ENCODE measurements around the gene ZNF444. TPM values are rescaled to one million over a fixed set of nuclear protein-coding genes. Genes with fewer than 3 reads are reported as not detected.

The ZNF444 gene
- total and polyA plus RNA-seq, 4 donors: 10.3 to 48.3 (median 24.6) TPM

GRCh38 chr19:56123266-56123891 lies 17.7 kb upstream of the ZNF444 start:
- intact Hi-C loops (cut with DNase I): loop anchor here in 1 of 2 donors (10.0 kb wide), 2 partner anchors 469 to 1659 kb away; partner anchors contain the start of genes LENG9 and U2AF2
- Histone ChIP-seq H3K36me3 (ENCODE audit: control insufficient read depth in 1 of 2, insufficient read depth in 2 of 2, low read length in 1 of 2) (no peaks in the 10 kb centered on the region), H3K27ac (ENCODE audit: low read depth in 1 of 2, low read length in 2 of 2) (no peak overlapping the region), H3K4me3 (ENCODE audit: low read length in 2 of 2) (no peak overlapping the region), H3K4me1 (ENCODE audit: control insufficient read depth in 1 of 2, insufficient read depth in 2 of 2, low read length in 2 of 2) (no peaks in the 10 kb centered on the region), H3K27me3 (ENCODE audit: control insufficient read depth in 1 of 2, insufficient read depth in 2 of 2, low read length in 1 of 2) (no peaks in the 10 kb centered on the region), H3K9me3 (ENCODE audit: control insufficient read depth, low read length) (no peaks in the 10 kb centered on the region)
- DNase-seq (no peak), ATAC-seq (ENCODE audit: low FRiP score) (no peak)
- 90 to 92% methylated on average over 16 of the region's 16 CpGs for WGBS, 2 donors

DNA sequence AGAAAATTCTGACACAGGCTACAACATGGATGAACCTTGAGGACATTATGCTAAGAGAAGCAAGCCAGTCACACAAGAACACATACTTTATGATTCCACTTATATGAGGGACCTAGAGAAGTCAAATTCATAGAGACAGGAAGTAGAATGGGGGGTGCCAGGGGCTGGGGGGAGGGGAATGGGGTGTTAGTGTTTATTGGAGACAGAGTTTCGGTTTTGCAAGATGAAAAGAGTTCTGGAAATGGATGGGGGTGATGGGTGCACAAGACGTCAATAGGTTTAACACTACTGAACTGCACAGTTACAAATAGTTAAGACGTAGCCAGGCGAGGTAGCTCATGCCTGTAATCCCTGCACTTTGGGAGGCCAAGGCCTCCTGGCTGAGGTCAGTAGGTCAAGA lies 16.5 kb upstream of the ZNF444 start:
- WGBS, 2 donors: 89 to 93% methylated on average over 4 of the region's 4 CpGs
- Histone ChIP-seq H3K4me3 (ENCODE audit: low read length in 2 of 2) (no peak overlapping the region), H3K36me3 (ENCODE audit: control insufficient read depth in 1 of 2, insufficient read depth in 2 of 2, low read length in 1 of 2) (no peaks in the 10 kb centered on the region), H3K27me3 (ENCODE audit: control insufficient read depth in 1 of 2, insufficient read depth in 2 of 2, low read length in 1 of 2) (no peaks in the 10 kb centered on the region), H3K27ac (ENCODE audit: low read depth in 1 of 2, low read length in 2 of 2) (no peak overlapping the region), H3K4me1 (ENCODE audit: control insufficient read depth in 1 of 2, insufficient read depth in 2 of 2, low read length in 2 of 2) (no peaks in the 10 kb centered on the region), H3K9me3 (ENCODE audit: control insufficient read depth, low read length) (no peaks in the 10 kb centered on the region)
- DNase-seq (no peak), ATAC-seq (ENCODE audit: low FRiP score) (no peak)
- intact Hi-C loops (cut with DNase I): loop anchor here in 1 of 2 donors (10.0 kb wide), 2 partner anchors 470 to 1660 kb away; partner anchors contain the start of genes LENG9 and U2AF2

GRCh38 chr19:56125806-56126590 lies 15.1 kb upstream of the ZNF444 start:
- DNase-seq (no peak), ATAC-seq (ENCODE audit: low FRiP score) (no peak)
- intact Hi-C loops (cut with DNase I): loop anchor here in 1 of 2 donors (10.0 kb wide), 2 partner anchors 471 to 1661 kb away; partner anchors contain the start of genes LENG9 and U2AF2
- H3K9me3 ChIP-seq (ENCODE audit: control insufficient read depth, low read length): no peaks in the 10 kb centered on the region
- H3K27me3 ChIP-seq (ENCODE audit: control insufficient read depth in 1 of 2, insufficient read depth in 2 of 2, low read length in 1 of 2): no peaks in the 10 kb centered on the region
- no peak overlapping the region for H3K4me3 ChIP-seq (ENCODE audit: low read length in 2 of 2)
- 76 to 79% methylated on average over 16 of the region's 16 CpGs for WGBS, 2 donors
- H3K36me3 ChIP-seq (ENCODE audit: control insufficient read depth in 1 of 2, insufficient read depth in 2 of 2, low read length in 1 of 2): no peaks in the 10 kb centered on the region
- H3K27ac ChIP-seq (ENCODE audit: low read depth in 1 of 2, low read length in 2 of 2): no peak overlapping the region
- H3K4me1 ChIP-seq (ENCODE audit: control insufficient read depth in 1 of 2, insufficient read depth in 2 of 2, low read length in 2 of 2): no peaks in the 10 kb centered on the region

DNA sequence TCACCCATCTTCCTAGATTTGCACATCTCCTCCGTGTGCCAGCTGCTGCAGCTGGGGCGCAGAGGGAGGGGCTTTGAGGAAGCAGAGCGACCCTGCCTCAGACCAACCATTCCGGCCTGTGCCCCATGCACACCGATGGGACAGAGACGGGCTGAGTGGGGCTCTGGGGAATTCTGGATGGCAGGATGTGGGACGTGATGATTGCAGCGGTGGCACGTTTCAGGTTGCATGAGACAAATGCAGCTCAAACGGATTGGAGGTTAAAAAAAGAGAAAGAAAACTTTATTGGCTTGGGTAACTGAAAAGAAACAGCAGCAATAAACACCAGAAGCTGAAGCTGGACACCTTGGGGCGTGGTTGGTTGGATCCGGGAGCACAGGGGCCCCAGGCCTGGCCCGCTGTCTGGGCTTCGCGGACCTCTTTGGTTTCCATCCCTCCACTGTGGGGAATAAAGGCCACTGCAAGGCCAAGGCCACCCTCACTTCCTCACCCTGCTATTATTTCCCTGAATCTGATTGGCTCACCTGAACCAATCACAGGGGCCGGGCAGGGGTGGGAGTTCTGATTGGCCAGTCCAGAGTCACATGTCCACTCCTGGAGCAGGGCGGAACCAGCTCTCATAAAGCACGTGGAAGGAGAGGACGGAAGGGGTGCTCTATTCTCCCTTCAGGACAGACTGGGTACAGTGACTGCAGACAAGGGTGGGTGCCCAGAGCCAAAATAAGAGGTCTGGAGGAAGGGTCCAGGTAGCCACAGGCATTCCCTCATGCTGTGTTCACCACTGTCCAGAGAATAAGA lies 13.9 kb upstream of the ZNF444 start:
- Histone ChIP-seq H3K27ac (ENCODE audit: low read depth in 1 of 2, low read length in 2 of 2) (no peak overlapping the region), H3K4me3 (ENCODE audit: low read length in 2 of 2) (no peak overlapping the region), H3K27me3 (ENCODE audit: control insufficient read depth in 1 of 2, insufficient read depth in 2 of 2, low read length in 1 of 2) (no peaks in the 10 kb centered on the region), H3K9me3 (ENCODE audit: control insufficient read depth, low read length) (no peaks in the 10 kb centered on the region), H3K4me1 (ENCODE audit: control insufficient read depth in 1 of 2, insufficient read depth in 2 of 2, low read length in 2 of 2) (no peaks in the 10 kb centered on the region), H3K36me3 (ENCODE audit: control insufficient read depth in 1 of 2, insufficient read depth in 2 of 2, low read length in 1 of 2) (no peaks in the 10 kb centered on the region)
- ATAC-seq (ENCODE audit: low FRiP score): no peak
- intact Hi-C loops (cut with DNase I): loop anchor here in 1 of 2 donors (10.0 kb wide), 2 partner anchors 472 to 1662 kb away; partner anchors contain the start of genes LENG9 and U2AF2
- DNase-seq: no peak
- 85 to 89% methylated on average over 19 of the region's 19 CpGs for WGBS, 2 donors

GRCh38 chr19:56130006-56130405 lies 11.1 kb upstream of the ZNF444 start:
- intact Hi-C loops (cut with DNase I): no loop called here
- no peaks in the 10 kb centered on the region for H3K36me3 ChIP-seq (ENCODE audit: control insufficient read depth in 1 of 2, insufficient read depth in 2 of 2, low read length in 1 of 2)
- H3K4me1 ChIP-seq (ENCODE audit: control insufficient read depth in 1 of 2, insufficient read depth in 2 of 2, low read length in 2 of 2): no peaks in the 10 kb centered on the region
- 78 to 85% methylated on average over 7 of the region's 7 CpGs for WGBS, 2 donors
- H3K27ac ChIP-seq (ENCODE audit: low read depth in 1 of 2, low read length in 2 of 2): no peak overlapping the region
- no peak for DNase-seq
- H3K4me3 ChIP-seq (ENCODE audit: low read length in 2 of 2): no peak overlapping the region
- no peak for ATAC-seq (ENCODE audit: low FRiP score)
- H3K9me3 ChIP-seq (ENCODE audit: control insufficient read depth, low read length): no peaks in the 10 kb centered on the region
- H3K27me3 ChIP-seq (ENCODE audit: control insufficient read depth in 1 of 2, insufficient read depth in 2 of 2, low read length in 1 of 2): no peaks in the 10 kb centered on the region

DNA sequence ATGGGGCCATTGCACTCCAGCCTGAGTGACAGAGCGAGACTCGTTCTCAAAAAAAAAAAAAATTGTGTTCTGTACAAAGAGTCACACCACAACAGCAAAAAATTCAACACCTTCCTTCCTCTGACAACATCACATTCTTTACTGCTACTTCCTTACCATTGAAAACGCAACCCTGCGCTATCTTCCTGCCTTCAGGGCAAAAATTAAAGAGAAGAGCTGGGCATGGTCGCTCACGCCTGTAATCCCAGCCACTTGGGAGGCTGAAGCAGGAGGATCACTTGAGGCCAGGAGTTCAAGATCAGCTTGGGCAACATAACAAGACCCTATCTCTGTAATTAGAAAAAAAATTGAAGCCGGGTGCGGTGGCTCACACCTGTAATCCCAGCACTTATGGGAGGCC lies 9.4 kb upstream of the ZNF444 start:
- H3K36me3 ChIP-seq (ENCODE audit: control insufficient read depth in 1 of 2, insufficient read depth in 2 of 2, low read length in 1 of 2): no peaks in the 10 kb centered on the region
- ATAC-seq (ENCODE audit: low FRiP score): no peak
- H3K27ac ChIP-seq (ENCODE audit: low read depth in 1 of 2, low read length in 2 of 2): peak overlapping the region in 1 of 2 donors; percentile 34
- no peaks in the 10 kb centered on the region for H3K9me3 ChIP-seq (ENCODE audit: control insufficient read depth, low read length)
- intact Hi-C loops (cut with DNase I): no loop called here
- H3K27me3 ChIP-seq (ENCODE audit: control insufficient read depth in 1 of 2, insufficient read depth in 2 of 2, low read length in 1 of 2): no peaks in the 10 kb centered on the region
- 91 to 98% methylated on average over 8 of the region's 8 CpGs for WGBS, 2 donors
- no peak for DNase-seq
- H3K4me1 ChIP-seq (ENCODE audit: control insufficient read depth in 1 of 2, insufficient read depth in 2 of 2, low read length in 2 of 2): no peaks in the 10 kb centered on the region
- no peak overlapping the region for H3K4me3 ChIP-seq (ENCODE audit: low read length in 2 of 2)

DNA sequence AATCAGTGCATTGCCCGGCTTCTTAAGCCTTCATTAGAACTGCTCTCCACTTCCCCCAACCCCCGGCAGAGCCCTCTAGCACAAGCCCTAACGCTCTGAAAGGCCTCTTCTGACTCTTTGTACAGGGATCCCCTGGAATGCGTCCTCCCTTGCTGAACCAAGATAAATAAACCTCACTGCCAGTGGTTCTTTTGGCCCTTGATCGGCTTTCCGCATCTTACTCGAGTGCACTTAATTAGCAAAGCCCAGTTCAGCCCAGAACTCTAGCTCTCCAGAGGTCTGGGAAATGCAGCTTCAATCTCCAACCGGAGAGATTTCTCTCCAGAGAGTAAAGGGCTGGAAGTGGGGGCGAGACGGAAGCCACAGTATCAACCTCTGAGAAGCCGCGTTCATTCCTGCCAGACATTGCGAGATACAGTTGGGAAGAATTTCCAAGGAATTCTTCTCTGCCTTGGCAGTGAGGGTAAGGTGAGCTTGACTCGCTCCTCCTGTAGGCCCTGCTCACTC lies 8.7 kb upstream of the ZNF444 start:
- ATAC-seq (ENCODE audit: low FRiP score) (peak; percentile 81), DNase-seq (no peak)
- intact Hi-C loops (cut with DNase I): no loop called here
- Histone ChIP-seq H3K27me3 (ENCODE audit: control insufficient read depth in 1 of 2, insufficient read depth in 2 of 2, low read length in 1 of 2) (no peaks in the 10 kb centered on the region), H3K4me3 (ENCODE audit: low read length in 2 of 2) (no peak overlapping the region), H3K36me3 (ENCODE audit: control insufficient read depth in 1 of 2, insufficient read depth in 2 of 2, low read length in 1 of 2) (no peaks in the 10 kb centered on the region), H3K9me3 (ENCODE audit: control insufficient read depth, low read length) (no peaks in the 10 kb centered on the region), H3K27ac (ENCODE audit: low read depth in 1 of 2, low read length in 2 of 2) (peak overlapping the region; percentile 67 to 80), H3K4me1 (ENCODE audit: control insufficient read depth in 1 of 2, insufficient read depth in 2 of 2, low read length in 2 of 2) (no peaks in the 10 kb centered on the region)
- 4 to 8% methylated on average over 14 of the region's 14 CpGs for WGBS, 2 donors

DNA sequence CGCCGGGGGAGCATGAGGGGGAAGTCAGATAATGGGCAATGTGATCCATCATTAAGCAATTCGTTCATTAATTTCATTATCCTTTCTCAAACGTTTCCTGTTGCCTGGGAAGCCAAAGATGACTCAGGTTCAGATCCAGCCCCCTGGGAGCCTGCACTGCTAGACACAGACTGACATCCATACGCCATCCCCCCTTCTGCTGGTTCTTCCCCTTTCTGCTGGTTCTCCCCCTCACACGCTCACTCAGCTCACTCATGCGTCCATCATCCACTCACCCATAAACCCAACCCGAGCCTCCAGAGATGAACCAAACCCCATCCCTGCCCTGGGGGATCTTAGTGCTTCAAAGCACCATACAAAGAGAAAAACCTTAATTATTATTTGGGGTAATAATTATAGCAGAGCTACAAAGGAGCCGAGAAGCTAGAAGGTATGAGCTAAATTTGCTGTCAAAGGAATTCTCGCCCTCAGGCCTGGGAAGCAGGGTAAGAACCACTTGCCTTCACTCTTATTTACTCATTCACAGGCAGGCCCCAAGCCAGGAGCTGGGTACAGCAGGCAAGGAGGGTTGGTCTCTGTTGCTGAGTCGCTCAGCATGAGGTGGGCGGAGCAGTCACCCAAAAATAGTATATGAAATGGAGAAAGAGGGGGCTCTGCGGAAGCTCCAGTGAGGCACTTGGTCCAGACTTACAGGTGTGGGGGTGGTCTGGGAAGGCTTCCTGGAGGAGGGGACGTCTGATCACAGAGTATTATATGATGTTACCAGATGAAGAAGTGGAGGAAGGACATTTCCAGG lies 7.0 kb upstream of the ZNF444 start:
- Histone ChIP-seq H3K4me1 (ENCODE audit: control insufficient read depth in 1 of 2, insufficient read depth in 2 of 2, low read length in 2 of 2) (no peaks in the 10 kb centered on the region), H3K27ac (ENCODE audit: low read depth in 1 of 2, low read length in 2 of 2) (no peak overlapping the region), H3K9me3 (ENCODE audit: control insufficient read depth, low read length) (no peaks in the 10 kb centered on the region), H3K4me3 (ENCODE audit: low read length in 2 of 2) (no peak overlapping the region), H3K27me3 (ENCODE audit: control insufficient read depth in 1 of 2, insufficient read depth in 2 of 2, low read length in 1 of 2) (no peaks in the 10 kb centered on the region), H3K36me3 (ENCODE audit: control insufficient read depth in 1 of 2, insufficient read depth in 2 of 2, low read length in 1 of 2) (no peaks in the 10 kb centered on the region)
- intact Hi-C loops (cut with DNase I): no loop called here
- DNase-seq (no peak), ATAC-seq (ENCODE audit: low FRiP score) (no peak)
- WGBS, 2 donors: 84 to 85% methylated on average over 14 of the region's 14 CpGs
